K562 (cell line): ENCODE results near the gene CLEC4E. TPM values are rescaled to one million over a fixed set of nuclear protein-coding genes. Genes with fewer than 3 reads are reported as not detected.

Source experiments
- polyA plus RNA-seq, 8 experiments: library from polyadenylated mRNA; depleted of rRNA in 4 of 8; stranded (reverse) in 5 of 8; unstranded in 3 of 8; fragments of >200 nt; fragmentation: Nextera tagmentation in 2 of 8; fragmentation: Illumina TruSeq in 1 of 8; extraction: Ambion mirVana in 2 of 8; extraction: Trizol in 1 of 8; gene quantifications; 2 replicates each; pipeline versions ENCODE4 v1.2.1 to v1.2.3, GENCODE V29; 2011 to 2014; ENCODE audit warnings: inconsistent platforms in 1 of 8, missing spikeins in 1 of 8
- small RNA-seq: library from RNA; depleted of rRNA; stranded (forward); fragments of <200 nt; gene quantifications from one replicate; pipeline ENCODE3, GENCODE V24; 2014
- total RNA-seq, 7 experiments: library from RNA; depleted of rRNA in 6 of 7; stranded (reverse); fragments of >200 nt in 6 of 7; fragmentation: Illumina TruSeq in 2 of 7; extraction: Trizol in 2 of 7; gene quantifications; 2 replicates each; pipeline versions ENCODE4 v1.2.1 to v1.2.3, GENCODE V29; 2011 to 2021; ENCODE audit warnings: low replicate concordance in 1 of 7

CLEC4E gene
- total and polyA plus RNA-seq, 9 of the 15 experiments (the other 6 are each of a cell fraction or from before 2014, with no cell fraction given) = not detected

Small RNA genes lying within 50 kb of the gene (small RNA-seq; reads per million reads assigned to genes)
- gene RNU6-275P = not detected

Other genes with a start within 250 kb of the CLEC4E start
- not detected in 2 replicates for gene CLEC6A, start 84.9 kb downstream of the CLEC4E start, total RNA-seq (2014; rRNA removed)
- not detected in 2 replicates for gene CLEC6A, start 84.9 kb downstream of the CLEC4E start, total RNA-seq (2014; rRNA removed; fragmentation: Illumina TruSeq; extraction: Trizol)
- gene CLEC6A, start 84.9 kb downstream of the CLEC4E start, total RNA-seq (2015; rRNA removed; fragmentation: Illumina TruSeq; extraction: Trizol) = not detected in 2 replicates
- not detected in 2 replicates for gene CLEC6A, start 84.9 kb downstream of the CLEC4E start, total RNA-seq (2021)
- not detected in 2 replicates for gene CLEC6A, start 84.9 kb downstream of the CLEC4E start, polyA plus RNA-seq (2011; rRNA removed)
- gene CLEC6A, start 84.9 kb downstream of the CLEC4E start, polyA plus RNA-seq (2014; fragmentation: Illumina TruSeq; extraction: Trizol) = not detected in 2 replicates
- gene CLEC6A, start 84.9 kb downstream of the CLEC4E start, polyA plus RNA-seq (2014; fragmentation: Nextera tagmentation; extraction: Ambion mirVana) = not detected
- gene CLEC6A, start 84.9 kb downstream of the CLEC4E start, polyA plus RNA-seq (2014; rRNA removed) = not detected in 2 replicates
- gene CLEC4D, start 27.4 kb downstream of the CLEC4E start, total RNA-seq (2014; rRNA removed) = not detected in 2 replicates
- not detected in 2 replicates for gene CLEC4D, start 27.4 kb downstream of the CLEC4E start, total RNA-seq (2014; rRNA removed; fragmentation: Illumina TruSeq; extraction: Trizol)
- not detected in 2 replicates for gene CLEC4D, start 27.4 kb downstream of the CLEC4E start, total RNA-seq (2015; rRNA removed; fragmentation: Illumina TruSeq; extraction: Trizol)
- not detected in 2 replicates for gene CLEC4D, start 27.4 kb downstream of the CLEC4E start, total RNA-seq (2021)
- gene CLEC4D, start 27.4 kb downstream of the CLEC4E start, polyA plus RNA-seq (2011; rRNA removed) = not detected in 2 replicates
- gene CLEC4D, start 27.4 kb downstream of the CLEC4E start, polyA plus RNA-seq (2014; fragmentation: Illumina TruSeq; extraction: Trizol) = not detected in 2 replicates
- gene CLEC4D, start 27.4 kb downstream of the CLEC4E start, polyA plus RNA-seq (2014; fragmentation: Nextera tagmentation; extraction: Ambion mirVana) = not detected
- gene CLEC4D, start 27.4 kb downstream of the CLEC4E start, polyA plus RNA-seq (2014; rRNA removed) = not detected in 2 replicates
- not detected in 2 replicates for gene AICDA, start 72.0 kb upstream of the CLEC4E start, total RNA-seq (2014; rRNA removed)
- not detected in 2 replicates for gene AICDA, start 72.0 kb upstream of the CLEC4E start, total RNA-seq (2014; rRNA removed; fragmentation: Illumina TruSeq; extraction: Trizol)
- gene AICDA, start 72.0 kb upstream of the CLEC4E start, total RNA-seq (2015; rRNA removed; fragmentation: Illumina TruSeq; extraction: Trizol) = not detected in 2 replicates
- gene AICDA, start 72.0 kb upstream of the CLEC4E start, total RNA-seq (2021) = 0.11 TPM in 1 of 2 replicates, not detected in the other
- not detected in 2 replicates for gene AICDA, start 72.0 kb upstream of the CLEC4E start, polyA plus RNA-seq (2011; rRNA removed)
- gene AICDA, start 72.0 kb upstream of the CLEC4E start, polyA plus RNA-seq (2014; fragmentation: Illumina TruSeq; extraction: Trizol) = not detected in 2 replicates
- not detected for gene AICDA, start 72.0 kb upstream of the CLEC4E start, polyA plus RNA-seq (2014; fragmentation: Nextera tagmentation; extraction: Ambion mirVana)
- not detected in 2 replicates for gene AICDA, start 72.0 kb upstream of the CLEC4E start, polyA plus RNA-seq (2014; rRNA removed)
- gene MFAP5, start 121.9 kb upstream of the CLEC4E start, total RNA-seq (2014; rRNA removed) = not detected in 2 replicates
- gene MFAP5, start 121.9 kb upstream of the CLEC4E start, total RNA-seq (2014; rRNA removed; fragmentation: Illumina TruSeq; extraction: Trizol) = not detected in 2 replicates
- not detected in 2 replicates for gene MFAP5, start 121.9 kb upstream of the CLEC4E start, total RNA-seq (2015; rRNA removed; fragmentation: Illumina TruSeq; extraction: Trizol)
- not detected in 2 replicates for gene MFAP5, start 121.9 kb upstream of the CLEC4E start, total RNA-seq (2021)
- gene MFAP5, start 121.9 kb upstream of the CLEC4E start, polyA plus RNA-seq (2011; rRNA removed) = not detected in 2 replicates
- not detected in 2 replicates for gene MFAP5, start 121.9 kb upstream of the CLEC4E start, polyA plus RNA-seq (2014; fragmentation: Illumina TruSeq; extraction: Trizol)
- gene MFAP5, start 121.9 kb upstream of the CLEC4E start, polyA plus RNA-seq (2014; fragmentation: Nextera tagmentation; extraction: Ambion mirVana) = not detected
- gene MFAP5, start 121.9 kb upstream of the CLEC4E start, polyA plus RNA-seq (2014; rRNA removed) = not detected in 2 replicates
- 13.6 and 17.2 TPM in 2 replicates for gene RIMKLB, start 157.1 kb upstream of the CLEC4E start, total RNA-seq (2014; rRNA removed)
- 19.8 and 24.5 TPM in 2 replicates for gene RIMKLB, start 157.1 kb upstream of the CLEC4E start, total RNA-seq (2014; rRNA removed; fragmentation: Illumina TruSeq; extraction: Trizol)
- 17.9 and 22.8 TPM in 2 replicates for gene RIMKLB, start 157.1 kb upstream of the CLEC4E start, total RNA-seq (2015; rRNA removed; fragmentation: Illumina TruSeq; extraction: Trizol)
- 13.8 and 17.0 TPM in 2 replicates for gene RIMKLB, start 157.1 kb upstream of the CLEC4E start, total RNA-seq (2021)
- gene RIMKLB, start 157.1 kb upstream of the CLEC4E start, polyA plus RNA-seq (2011; rRNA removed) = 19.5 and 21.8 TPM in 2 replicates
- 15.5 and 17.2 TPM in 2 replicates for gene RIMKLB, start 157.1 kb upstream of the CLEC4E start, polyA plus RNA-seq (2014; fragmentation: Illumina TruSeq; extraction: Trizol)
- 1 to 10 TPM; 6.5 to 9.1 TPM for gene RIMKLB, start 157.1 kb upstream of the CLEC4E start, polyA plus RNA-seq (2014; fragmentation: Nextera tagmentation; extraction: Ambion mirVana)
- gene RIMKLB, start 157.1 kb upstream of the CLEC4E start, polyA plus RNA-seq (2014; rRNA removed) = 16.4 and 18.3 TPM in 2 replicates